ENCODE measurements around the gene ANKRD12.

ANKRD12 gene

DNA sequence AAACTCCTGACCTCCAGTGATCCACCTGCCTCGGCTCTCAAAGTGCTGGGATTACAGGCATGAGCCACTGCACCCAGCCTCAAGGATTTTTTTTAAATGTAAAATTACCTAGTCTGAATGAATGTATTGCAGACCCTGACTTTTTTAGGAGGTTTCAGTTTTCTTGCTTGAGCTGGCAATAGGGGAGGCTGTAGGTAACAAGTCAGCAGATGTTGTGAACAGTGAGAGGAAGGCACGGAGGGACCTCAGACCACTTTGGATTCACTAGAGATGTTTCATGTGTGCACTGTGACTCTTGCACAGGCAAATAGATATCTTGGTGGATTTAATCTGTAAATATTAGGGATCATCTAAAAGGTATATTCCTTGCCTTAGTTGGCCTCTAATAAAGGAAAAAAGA is 27.7 kb upstream of the ANKRD12 start:
- no peak overlapping the region for H3K27ac ChIP-seq
- TF ChIP-seq, protein P1, sequence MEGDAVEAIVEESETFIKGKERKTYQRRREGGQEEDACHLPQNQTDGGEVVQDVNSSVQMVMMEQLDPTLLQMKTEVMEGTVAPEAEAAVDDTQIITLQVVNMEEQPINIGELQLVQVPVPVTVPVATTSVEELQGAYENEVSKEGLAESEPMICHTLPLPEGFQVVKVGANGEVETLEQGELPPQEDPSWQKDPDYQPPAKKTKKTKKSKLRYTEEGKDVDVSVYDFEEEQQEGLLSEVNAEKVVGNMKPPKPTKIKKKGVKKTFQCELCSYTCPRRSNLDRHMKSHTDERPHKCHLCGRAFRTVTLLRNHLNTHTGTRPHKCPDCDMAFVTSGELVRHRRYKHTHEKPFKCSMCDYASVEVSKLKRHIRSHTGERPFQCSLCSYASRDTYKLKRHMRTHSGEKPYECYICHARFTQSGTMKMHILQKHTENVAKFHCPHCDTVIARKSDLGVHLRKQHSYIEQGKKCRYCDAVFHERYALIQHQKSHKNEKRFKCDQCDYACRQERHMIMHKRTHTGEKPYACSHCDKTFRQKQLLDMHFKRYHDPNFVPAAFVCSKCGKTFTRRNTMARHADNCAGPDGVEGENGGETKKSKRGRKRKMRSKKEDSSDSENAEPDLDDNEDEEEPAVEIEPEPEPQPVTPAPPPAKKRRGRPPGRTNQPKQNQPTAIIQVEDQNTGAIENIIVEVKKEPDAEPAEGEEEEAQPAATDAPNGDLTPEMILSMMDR (conservative IDR thresholded peaks at IDR 0.05): no peak

DNA sequence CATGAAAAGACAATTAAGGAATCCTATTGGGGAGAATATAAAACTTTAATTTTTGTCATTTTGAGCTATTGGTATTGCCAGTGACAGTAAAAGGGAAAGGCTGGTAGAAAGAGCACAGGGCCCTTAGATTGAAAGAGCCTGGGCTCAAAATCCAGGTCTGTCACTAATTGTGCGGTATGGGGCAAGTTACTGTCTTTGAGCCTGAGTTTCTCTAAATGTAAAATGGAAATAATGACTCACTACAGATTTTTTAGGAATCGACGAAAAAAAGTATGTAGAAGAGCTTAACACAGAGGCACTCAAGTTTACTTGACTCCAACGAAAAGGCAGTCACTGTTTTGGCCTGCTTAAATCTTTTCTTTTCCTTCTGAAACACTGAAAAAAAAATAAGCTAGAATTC is 27.1 kb upstream of the ANKRD12 start:
- TF ChIP-seq, protein P1 (conservative IDR thresholded peaks at IDR 0.05): no peak
- H3K27ac ChIP-seq: no peak overlapping the region

DNA sequence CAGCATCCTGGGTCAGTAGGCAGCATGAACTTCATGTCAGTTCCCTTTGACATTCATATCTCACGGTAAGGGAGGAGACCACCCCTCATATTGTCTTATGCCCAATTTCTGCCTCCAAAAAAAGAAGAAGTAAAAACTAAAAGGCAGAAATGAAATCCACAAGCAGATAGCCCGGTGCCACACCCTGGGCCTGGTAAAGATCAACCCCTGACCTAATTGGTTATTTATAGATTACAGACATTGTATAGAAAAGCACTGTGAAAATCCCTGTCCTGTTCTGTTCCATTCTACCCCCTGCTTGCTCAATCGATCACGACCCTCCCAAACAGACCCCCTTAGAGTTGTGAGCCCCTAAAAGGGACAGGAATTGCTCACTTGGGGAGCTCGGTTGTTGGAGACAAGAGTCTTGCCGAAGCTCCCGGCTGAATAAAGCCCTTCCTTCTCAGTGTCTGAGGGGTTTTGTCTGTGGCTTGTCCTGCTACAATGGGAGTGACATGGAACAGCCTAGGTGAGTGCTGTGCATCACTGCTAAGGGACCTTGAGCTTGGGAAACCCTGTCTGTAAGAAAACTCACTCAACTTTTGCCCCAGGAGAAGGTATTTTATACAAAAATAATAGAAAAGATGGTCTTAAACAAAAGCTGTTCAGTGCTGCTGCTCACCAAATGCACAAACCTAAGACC is 23.0 kb upstream of the ANKRD12 start:
- no peak overlapping the region for H3K27ac ChIP-seq
- TF ChIP-seq, protein P1 (conservative IDR thresholded peaks at IDR 0.05): no peak

DNA sequence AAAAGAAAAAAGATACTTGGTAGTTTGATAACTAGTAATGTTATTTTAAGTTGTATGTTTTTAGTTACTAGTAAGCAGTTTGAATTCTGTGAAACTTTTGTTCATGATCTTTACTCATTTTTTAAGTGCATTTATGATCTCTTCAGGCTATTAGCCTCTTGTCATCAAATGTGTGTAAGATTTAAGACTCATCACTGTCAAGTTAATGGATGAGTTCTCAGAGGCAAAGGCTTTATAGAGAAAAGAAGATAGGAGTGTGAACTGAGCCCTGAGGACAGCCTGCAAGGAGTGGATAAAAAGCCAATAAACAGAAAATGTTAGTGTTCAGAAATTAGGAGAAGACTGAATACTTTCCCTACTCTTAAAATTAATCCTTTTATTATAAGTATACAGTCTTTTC is 20.6 kb upstream of the ANKRD12 start:
- TF ChIP-seq, protein P1 (conservative IDR thresholded peaks at IDR 0.05): no peak
- H3K27ac ChIP-seq: no peak overlapping the region

DNA sequence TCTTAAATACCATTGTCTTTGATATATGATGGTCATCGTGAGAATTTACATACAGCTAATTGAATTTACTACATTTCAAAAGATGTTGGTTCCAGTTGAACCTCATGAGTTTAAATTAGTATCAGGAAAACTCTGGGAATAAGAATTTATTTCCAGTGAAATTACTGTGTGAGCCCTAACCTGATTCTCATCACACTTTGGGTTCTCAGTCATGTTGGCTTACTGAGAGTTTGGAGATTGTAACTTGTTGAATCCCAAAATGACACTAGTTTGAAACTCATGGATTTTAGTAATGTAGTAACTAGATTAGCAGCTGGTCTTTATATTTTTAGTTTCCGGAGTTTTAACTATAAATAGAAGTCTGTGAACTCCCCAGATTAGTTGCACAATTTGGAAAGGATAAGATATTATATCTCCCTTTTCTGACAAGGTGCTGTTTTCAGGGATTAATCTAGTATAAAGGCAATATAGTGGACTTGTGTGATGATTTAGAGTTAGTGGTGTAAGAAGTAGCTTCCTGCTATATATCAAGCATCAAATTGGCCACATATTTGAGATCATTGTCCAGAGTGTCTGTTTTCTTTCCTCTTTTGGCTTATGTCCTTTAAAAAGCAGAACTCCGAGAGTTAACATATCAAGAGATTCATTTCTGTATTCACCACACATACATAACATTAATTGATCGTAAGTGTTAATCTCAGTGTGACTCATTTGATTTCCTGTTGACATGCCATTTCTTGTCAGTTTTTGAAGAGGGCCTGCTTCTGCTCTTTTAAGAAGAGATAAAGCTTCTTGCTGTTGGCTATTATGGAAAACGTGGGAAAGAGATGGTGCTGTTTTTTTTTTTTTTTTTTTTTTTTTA is 18.4 kb upstream of the ANKRD12 start:
- no peak overlapping the region for H3K27ac ChIP-seq

DNA sequence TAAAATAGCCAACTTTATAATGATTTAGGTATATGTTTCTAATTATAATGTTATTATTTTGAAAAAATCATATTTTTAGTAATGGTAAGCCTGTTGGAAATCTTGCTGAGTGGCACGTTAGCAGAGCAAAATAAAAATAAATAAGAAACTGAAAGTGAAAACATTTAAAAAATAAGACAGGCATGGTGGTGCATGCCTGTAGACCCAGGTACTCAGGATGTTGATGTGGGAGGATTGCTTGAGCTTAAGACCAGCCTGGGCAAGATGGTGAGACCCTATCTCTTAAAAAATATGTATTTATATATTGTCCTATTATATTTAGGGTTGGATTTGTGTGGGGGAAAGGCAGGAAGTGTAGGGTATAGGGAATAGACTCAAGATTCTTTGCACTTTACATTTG is 15.8 kb upstream of the ANKRD12 start:
- TF ChIP-seq, protein P1 (conservative IDR thresholded peaks at IDR 0.05): no peak
- H3K27ac ChIP-seq: no peak overlapping the region

More for the DNA sequence above, 18.4 kb upstream of the ANKRD12 start:
- TF ChIP-seq, protein P1 (conservative IDR thresholded peaks at IDR 0.05): no peak

DNA sequence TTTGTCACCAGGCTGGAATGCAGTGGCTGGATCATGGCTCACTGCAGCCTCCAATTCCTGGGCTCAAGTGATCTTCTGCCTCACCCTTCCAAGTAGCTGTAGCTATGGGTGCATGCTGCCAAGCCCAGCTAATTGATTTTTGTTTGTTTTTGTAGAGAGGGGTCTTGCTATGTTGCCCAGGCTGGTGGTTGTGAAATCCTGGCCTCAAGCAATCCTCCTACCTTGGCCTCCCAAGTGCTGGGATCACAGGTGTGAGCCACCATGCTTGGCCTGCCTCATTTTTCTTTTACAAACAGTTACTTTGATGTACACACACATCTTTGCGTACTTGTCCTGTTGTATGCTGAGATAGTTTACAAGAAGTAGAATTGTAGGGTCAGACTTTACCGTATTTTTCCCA is 13.1 kb upstream of the ANKRD12 start:
- H3K27ac ChIP-seq: no peak overlapping the region
- TF ChIP-seq, protein P1 (conservative IDR thresholded peaks at IDR 0.05): no peak

Data from VCaP (cell line).